ENCODE data around the gene DIPK1A. TPM values are rescaled to one million over a fixed set of nuclear protein-coding genes. Genes with fewer than 3 reads are reported as not detected.

The DIPK1A gene
- total RNA-seq, 3 donors from 2014 or later: 7.6 to 20.4 (median 12.8) TPM

GRCh38 chr1:92795166-92795565 lies 166.1 kb downstream of the DIPK1A start:
- Histone ChIP-seq H3K4me3 (no peak overlapping the region), H3K36me3 (ENCODE audit: low read depth) (no peaks in the 10 kb centered on the region), H3K9me3 (no peaks in the 10 kb centered on the region), H3K4me1 (ENCODE audit: low read depth) (no peaks in the 10 kb centered on the region)
- intact Hi-C loops (cut with DNase I, micrococcal nuclease): no loop called here
- DNase-seq (no peak), ATAC-seq (no peak)
- no peak for TF ChIP-seq CTCF (IDR thresholded peaks at IDR 0.05)

GRCh38 chr1:92792340-92792782 lies 168.9 kb downstream of the DIPK1A start:
- peak; percentile 95 for ATAC-seq
- TF ChIP-seq CTCF (IDR thresholded peaks at IDR 0.05): no peak
- no peaks in the 10 kb centered on the region for H3K9me3 ChIP-seq
- DNase-seq: no peak
- H3K36me3 ChIP-seq (ENCODE audit: low read depth): no peaks in the 10 kb centered on the region
- H3K4me1 ChIP-seq (ENCODE audit: low read depth): no peaks in the 10 kb centered on the region
- intact Hi-C loops (cut with DNase I, micrococcal nuclease): no loop called here
- H3K4me3 ChIP-seq: no peak overlapping the region

Other genes with a start within 250 kb of the DIPK1A start
- gene EVI5, start 176.4 kb downstream of the DIPK1A start, total RNA-seq: 10 to 100 TPM; 32.3 to 52.4 (median 33.5) TPM
- gene RPL5, start 129.4 kb downstream of the DIPK1A start, total RNA-seq: 100 to 1,000 TPM; 627 to 944 (median 705) TPM
- 10 to 100 TPM; 22.5 to 32.1 (median 23.6) TPM for gene MTF2, start 117.8 kb upstream of the DIPK1A start, total RNA-seq
- 10 to 100 TPM; 45.1 to 47.6 (median 45.7) TPM for gene TMED5, start 219.0 kb upstream of the DIPK1A start, total RNA-seq
- gene CCDC18, start 219.3 kb upstream of the DIPK1A start, total RNA-seq: 1 to 10 TPM; 2.7 to 7.7 (median 3.2) TPM

All from mucosa of descending colon (tissue), 3 donors.